Prostate gland (tissue), 2 donors: ENCODE results near the gene EGFLAM. TPM values are rescaled to one million over a fixed set of nuclear protein-coding genes. Genes with fewer than 3 reads are reported as not detected.

Experiments
- DNase-seq: peaks from one replicate; pipeline ENCODE4 v3.0.0-alpha.2; 2019; ENCODE audit warnings: low spot score
- H3K27ac ChIP-seq, 2 donors: fragments of 200-600 bp; sonication (generic); 2 replicates each; pipeline ENCODE4 v1.5.1; 2017 to 2019
- H3K27me3 ChIP-seq: fragments of 200-600 bp; sonication (generic); replicated peaks from 2 replicates; pipeline ENCODE4 v1.5.1; 2019; ENCODE audit not compliant: insufficient read depth
- H3K36me3 ChIP-seq, 2 donors: fragments of 200-600 bp; sonication (generic); 1 replicate in 1 of 2; 2 replicates in 1 of 2; pipeline versions ENCODE4 v1.5.1 to v1.8.1; 2017 to 2019
- H3K4me1 ChIP-seq: fragments of 200-600 bp; sonication (generic); replicated peaks from 2 replicates; pipeline ENCODE4 v1.5.1; 2019
- H3K4me3 ChIP-seq, 2 donors: fragments of 200-600 bp; sonication (generic); 2 replicates each; pipeline ENCODE4 v1.5.1; 2017 to 2019
- H3K9me3 ChIP-seq: fragments of 200-600 bp; sonication (generic); 2 replicates; pipeline ENCODE4 v1.5.1; 2017
- POLR2A ChIP-seq: fragments of 450-650 bp; IDR thresholded peaks from one replicate; pipeline ENCODE4 v1.6.1; 2016; ENCODE audit warnings: antibody characterized with exemption, mild to moderate bottlenecking
- POLR2AphosphoS5 ChIP-seq: sonication (generic); formaldehyde crosslinking; IDR thresholded peaks from one replicate; pipeline ENCODE4 v1.6.1; 2017; ENCODE audit warnings: antibody characterized with exemption
- WGBS: methylation state at CpG from one replicate; pipeline ENCODE4 v1.1.5; 2018; 5-methylcytosine and 5-hydroxymethylcytosine counted together
- intact Hi-C: fragments of 100-400 bp; cut with DNase I; formaldehyde crosslinking; loops from one replicate; pipeline ENCODE4 v1.14.2; 2022
- total RNA-seq, 2 donors: library from RNA; depleted of rRNA; stranded (reverse); fragments of >200 nt; gene quantifications; one replicate each; pipeline ENCODE4 v1.1.0, GENCODE V29; 2016
- TF ChIP-seq, protein P1 (sequence below), 4 experiments: fragments of 200-600 bp in 2 of 4; fragments of 450-650 bp in 2 of 4; sonication (generic) in 2 of 4; IDR thresholded peaks; 1 replicate in 3 of 4; 2 replicates in 1 of 4; pipeline ENCODE4 v1.5.1; 2016 to 2019; ENCODE audit warnings: antibody characterized with exemption in 4 of 4, mild to moderate bottlenecking in 2 of 4, moderate library complexity in 2 of 4

The EGFLAM gene
- total RNA-seq, 2 donors from 2014 or later, result 4.1 to 14.1 TPM

GRCh38 chr5:38339446-38339845 is 81.1 kb downstream of the EGFLAM start:
- Histone ChIP-seq H3K4me3 (no peak overlapping the region), H3K27me3 (peaks cover under 1% of the 10 kb centered on the region), H3K4me1 (no peaks in the 10 kb centered on the region), H3K36me3 (no peaks in the 10 kb centered on the region), H3K9me3 (no peaks in the 10 kb centered on the region), H3K27ac (no peak overlapping the region)
- WGBS, result 37% methylated on average over 3 of the region's 3 CpGs
- intact Hi-C loops, result no loop called here
- no peak for DNase-seq
- TF ChIP-seq POLR2A, result no peak
- no peak for TF ChIP-seq POLR2AphosphoS5
- TF ChIP-seq, protein P1, sequence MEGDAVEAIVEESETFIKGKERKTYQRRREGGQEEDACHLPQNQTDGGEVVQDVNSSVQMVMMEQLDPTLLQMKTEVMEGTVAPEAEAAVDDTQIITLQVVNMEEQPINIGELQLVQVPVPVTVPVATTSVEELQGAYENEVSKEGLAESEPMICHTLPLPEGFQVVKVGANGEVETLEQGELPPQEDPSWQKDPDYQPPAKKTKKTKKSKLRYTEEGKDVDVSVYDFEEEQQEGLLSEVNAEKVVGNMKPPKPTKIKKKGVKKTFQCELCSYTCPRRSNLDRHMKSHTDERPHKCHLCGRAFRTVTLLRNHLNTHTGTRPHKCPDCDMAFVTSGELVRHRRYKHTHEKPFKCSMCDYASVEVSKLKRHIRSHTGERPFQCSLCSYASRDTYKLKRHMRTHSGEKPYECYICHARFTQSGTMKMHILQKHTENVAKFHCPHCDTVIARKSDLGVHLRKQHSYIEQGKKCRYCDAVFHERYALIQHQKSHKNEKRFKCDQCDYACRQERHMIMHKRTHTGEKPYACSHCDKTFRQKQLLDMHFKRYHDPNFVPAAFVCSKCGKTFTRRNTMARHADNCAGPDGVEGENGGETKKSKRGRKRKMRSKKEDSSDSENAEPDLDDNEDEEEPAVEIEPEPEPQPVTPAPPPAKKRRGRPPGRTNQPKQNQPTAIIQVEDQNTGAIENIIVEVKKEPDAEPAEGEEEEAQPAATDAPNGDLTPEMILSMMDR (IDR thresholded peaks at IDR 0.05), result no peak

- WGBS, result 83% methylated on average over 5 of the region's 5 CpGs
- H3K4me1 ChIP-seq, result no peaks in the 10 kb centered on the region
- no peaks in the 10 kb centered on the region for H3K36me3 ChIP-seq
- H3K27ac ChIP-seq, result no peak overlapping the region
- intact Hi-C loops, result no loop called here
- no peaks in the 10 kb centered on the region for H3K9me3 ChIP-seq
- DNase-seq, result no peak
- TF ChIP-seq POLR2A, result no peak
- TF ChIP-seq, protein P1 (IDR thresholded peaks at IDR 0.05), result no peak
- TF ChIP-seq POLR2AphosphoS5, result no peak
- H3K4me3 ChIP-seq, result no peak overlapping the region
- peaks cover 3% of the 10 kb centered on the region for H3K27me3 ChIP-seq
These were observed 82.7 kb downstream of the EGFLAM start for GRCh38 chr5:38341056-38341455.

- TF ChIP-seq POLR2AphosphoS5 (no peak), POLR2A (no peak)
- TF ChIP-seq, protein P1 (IDR thresholded peaks at IDR 0.05), result no peak
- Histone ChIP-seq H3K4me3 (no peak overlapping the region), H3K36me3 (no peaks in the 10 kb centered on the region), H3K4me1 (no peaks in the 10 kb centered on the region), H3K27ac (no peak overlapping the region), H3K9me3 (no peaks in the 10 kb centered on the region), H3K27me3 (peaks cover 3% of the 10 kb centered on the region)
- WGBS, result 88% methylated on average over 3 of the region's 3 CpGs
- DNase-seq, result no peak
- intact Hi-C loops, result no loop called here
These were observed 83.3 kb downstream of the EGFLAM start for GRCh38 chr5:38341641-38342040.

- peaks cover 3% of the 10 kb centered on the region for H3K27me3 ChIP-seq
- no peak for DNase-seq
- H3K36me3 ChIP-seq, result no peaks in the 10 kb centered on the region
- H3K9me3 ChIP-seq, result no peaks in the 10 kb centered on the region
- H3K4me3 ChIP-seq, result no peak overlapping the region
- intact Hi-C loops, result no loop called here
- TF ChIP-seq, protein P1 (IDR thresholded peaks at IDR 0.05), result no peak
- TF ChIP-seq POLR2AphosphoS5, result no peak
- TF ChIP-seq POLR2A, result no peak
- WGBS, result 38% methylated on average over 2 of the region's 2 CpGs
- H3K4me1 ChIP-seq, result no peaks in the 10 kb centered on the region
- no peak overlapping the region for H3K27ac ChIP-seq
These were observed 83.9 kb downstream of the EGFLAM start for GRCh38 chr5:38342261-38342660.

- no peak overlapping the region for H3K4me3 ChIP-seq
- H3K36me3 ChIP-seq, result no peaks in the 10 kb centered on the region
- no peaks in the 10 kb centered on the region for H3K4me1 ChIP-seq
- no peak overlapping the region for H3K27ac ChIP-seq
- TF ChIP-seq POLR2A, result no peak
- TF ChIP-seq, protein P1 (IDR thresholded peaks at IDR 0.05), result no peak
- no peak for TF ChIP-seq POLR2AphosphoS5
- intact Hi-C loops, result no loop called here
- DNase-seq, result no peak
- 90% methylated on average over 4 of the region's 4 CpGs for WGBS
- no peaks in the 10 kb centered on the region for H3K9me3 ChIP-seq
- peaks cover 3% of the 10 kb centered on the region for H3K27me3 ChIP-seq
These were observed 86.5 kb downstream of the EGFLAM start for GRCh38 chr5:38344891-38345290.
